ENCODE results near the gene BLVRA.
A peak's percentile ranks its signal among the peaks of the same experiment; 100 is the strongest.
"Not testable (repeated sequence)": the region's sequence is repeated elsewhere in the genome, so short reads cannot be mapped to it uniquely, and the experiment has no call there.

Gene BLVRA

DNA sequence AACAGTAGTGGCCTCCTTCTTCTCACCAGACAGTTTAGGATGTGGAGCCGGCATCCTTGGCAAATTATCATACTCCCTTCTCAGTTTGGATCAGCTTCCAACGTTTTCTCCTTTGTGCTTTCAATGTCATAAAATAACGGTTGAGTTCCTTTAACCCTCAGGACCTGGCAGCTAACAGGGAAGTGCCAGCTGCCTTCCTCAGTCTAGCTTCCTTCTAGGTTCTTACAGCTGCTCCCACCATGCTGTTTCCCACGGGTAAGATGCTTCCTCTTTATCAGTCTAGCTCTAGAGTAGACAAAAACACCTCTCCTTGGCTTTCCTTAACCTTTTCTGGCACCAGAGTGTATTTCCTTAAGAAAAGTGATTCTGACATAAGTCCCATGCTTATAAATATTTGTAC, 33.2 kb downstream of the BLVRA start:
- no peak for DNase-seq (ENCODE audit: low read depth)
- TF ChIP-seq, protein P1, sequence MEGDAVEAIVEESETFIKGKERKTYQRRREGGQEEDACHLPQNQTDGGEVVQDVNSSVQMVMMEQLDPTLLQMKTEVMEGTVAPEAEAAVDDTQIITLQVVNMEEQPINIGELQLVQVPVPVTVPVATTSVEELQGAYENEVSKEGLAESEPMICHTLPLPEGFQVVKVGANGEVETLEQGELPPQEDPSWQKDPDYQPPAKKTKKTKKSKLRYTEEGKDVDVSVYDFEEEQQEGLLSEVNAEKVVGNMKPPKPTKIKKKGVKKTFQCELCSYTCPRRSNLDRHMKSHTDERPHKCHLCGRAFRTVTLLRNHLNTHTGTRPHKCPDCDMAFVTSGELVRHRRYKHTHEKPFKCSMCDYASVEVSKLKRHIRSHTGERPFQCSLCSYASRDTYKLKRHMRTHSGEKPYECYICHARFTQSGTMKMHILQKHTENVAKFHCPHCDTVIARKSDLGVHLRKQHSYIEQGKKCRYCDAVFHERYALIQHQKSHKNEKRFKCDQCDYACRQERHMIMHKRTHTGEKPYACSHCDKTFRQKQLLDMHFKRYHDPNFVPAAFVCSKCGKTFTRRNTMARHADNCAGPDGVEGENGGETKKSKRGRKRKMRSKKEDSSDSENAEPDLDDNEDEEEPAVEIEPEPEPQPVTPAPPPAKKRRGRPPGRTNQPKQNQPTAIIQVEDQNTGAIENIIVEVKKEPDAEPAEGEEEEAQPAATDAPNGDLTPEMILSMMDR (conservative IDR thresholded peaks at IDR 0.05; ENCODE audit: low read depth, low read length): no peak

DNA sequence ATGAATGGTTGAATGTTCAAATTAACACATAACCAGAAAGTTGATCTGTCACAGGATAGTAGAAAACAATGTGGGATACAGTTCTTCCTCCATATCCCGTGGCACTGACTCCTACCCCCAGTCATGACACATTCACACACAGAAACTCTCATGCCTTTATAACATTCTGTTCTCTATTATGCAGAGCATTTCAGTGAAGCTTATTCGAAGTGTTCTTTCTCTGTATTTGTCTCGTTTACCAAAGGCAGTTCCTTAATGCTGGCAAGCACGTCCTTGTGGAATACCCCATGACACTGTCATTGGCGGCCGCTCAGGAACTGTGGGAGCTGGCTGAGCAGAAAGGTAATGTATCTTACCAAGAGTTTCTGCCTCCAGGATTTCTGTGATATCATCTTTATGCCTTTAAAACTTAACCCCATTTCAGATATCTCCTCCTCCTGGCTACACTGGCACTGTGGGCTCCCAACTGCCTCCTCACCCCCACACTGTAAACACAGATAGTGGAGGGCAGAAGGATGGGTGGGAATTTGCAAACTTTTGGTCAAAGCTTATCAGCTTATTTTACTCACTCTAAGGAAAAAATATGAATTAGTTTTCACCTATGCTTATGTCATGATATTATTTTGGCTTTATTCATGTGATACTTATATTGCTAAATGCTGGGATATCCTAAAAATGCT, 34.1 kb downstream of the BLVRA start:
- no peak overlapping the region for H3K4me3 ChIP-seq (ENCODE audit: low read depth, low read length)
- TF ChIP-seq, protein P1 (conservative IDR thresholded peaks at IDR 0.05; ENCODE audit: low read depth, low read length): no peak
- DNase-seq (ENCODE audit: low read depth): no peak

More for the DNA sequence above, 33.2 kb downstream of the BLVRA start:
- no peak overlapping the region for H3K4me3 ChIP-seq (ENCODE audit: low read depth, low read length)

DNA sequence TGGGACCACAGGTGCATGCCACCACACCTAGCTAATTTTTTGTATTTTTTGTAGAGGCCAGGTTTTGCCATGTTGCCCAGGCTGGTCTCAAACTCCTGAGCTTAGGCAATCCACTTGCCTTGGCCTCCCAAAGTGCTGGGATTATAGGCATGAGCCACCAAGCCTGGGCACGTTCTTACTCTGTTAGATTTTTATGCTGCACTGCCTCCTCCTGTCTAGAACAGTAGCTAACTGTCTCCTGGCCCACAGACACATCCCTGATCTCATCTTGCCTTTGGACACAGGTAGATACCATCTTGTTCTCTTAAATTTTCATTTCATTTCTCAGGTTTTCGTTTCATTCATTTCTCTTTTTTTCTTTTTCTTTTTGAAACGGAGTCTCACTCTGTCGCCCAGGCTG, 41.1 kb downstream of the BLVRA start:
- TF ChIP-seq, protein P1 (conservative IDR thresholded peaks at IDR 0.05; ENCODE audit: low read depth, low read length): peak; percentile 27
- peak; percentile 19 for DNase-seq (ENCODE audit: low read depth)
- H3K4me3 ChIP-seq (ENCODE audit: low read depth, low read length): no peak overlapping the region

DNA sequence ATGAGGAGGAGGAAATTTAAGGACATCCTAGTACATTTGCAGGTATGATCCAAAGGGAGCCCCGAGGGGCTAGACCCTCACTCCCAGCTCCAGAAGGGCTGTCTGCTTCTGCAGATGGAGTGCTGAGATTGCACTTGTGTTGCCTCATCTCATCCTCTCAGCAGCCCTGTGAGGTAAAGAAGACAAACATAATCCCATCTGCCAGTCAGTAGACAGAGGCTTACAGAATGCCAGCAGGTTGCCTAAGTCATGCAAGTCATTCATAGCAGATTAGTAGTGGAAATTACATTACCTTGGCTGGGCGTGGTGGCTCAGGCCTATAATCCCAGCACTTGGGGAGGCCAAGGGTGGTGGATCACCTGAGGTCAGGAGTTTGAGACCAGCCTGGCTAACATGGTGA, 45.4 kb downstream of the BLVRA start:
- no peak for DNase-seq (ENCODE audit: low read depth)
- H3K4me3 ChIP-seq (ENCODE audit: low read depth, low read length): no peak overlapping the region
- TF ChIP-seq, protein P1 (conservative IDR thresholded peaks at IDR 0.05; ENCODE audit: low read depth, low read length): no peak

DNA sequence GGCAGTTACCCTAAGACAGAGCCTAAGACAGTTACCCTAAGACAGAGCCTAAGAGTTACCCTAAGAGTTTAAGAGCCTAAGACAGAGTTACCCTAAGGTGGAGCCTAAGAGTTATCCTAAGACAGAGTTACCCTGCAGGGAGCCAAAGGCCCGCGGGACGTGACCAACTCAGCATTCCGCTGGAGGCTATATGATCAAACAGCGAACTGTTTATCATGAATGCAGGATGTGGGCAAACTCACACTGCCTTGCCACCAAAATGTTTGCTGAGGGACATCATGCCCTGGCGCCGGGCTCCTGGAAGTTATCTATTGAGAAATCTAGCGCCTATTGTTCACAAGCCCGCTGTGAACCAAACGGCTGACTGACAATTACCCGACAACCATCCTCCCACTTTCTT, 49.9 kb downstream of the BLVRA start:
- H3K4me3 ChIP-seq (ENCODE audit: low read depth, low read length): no peak overlapping the region
- DNase-seq (ENCODE audit: low read depth): no peak
- TF ChIP-seq, protein P1 (conservative IDR thresholded peaks at IDR 0.05; ENCODE audit: low read depth, low read length): no peak

DNA sequence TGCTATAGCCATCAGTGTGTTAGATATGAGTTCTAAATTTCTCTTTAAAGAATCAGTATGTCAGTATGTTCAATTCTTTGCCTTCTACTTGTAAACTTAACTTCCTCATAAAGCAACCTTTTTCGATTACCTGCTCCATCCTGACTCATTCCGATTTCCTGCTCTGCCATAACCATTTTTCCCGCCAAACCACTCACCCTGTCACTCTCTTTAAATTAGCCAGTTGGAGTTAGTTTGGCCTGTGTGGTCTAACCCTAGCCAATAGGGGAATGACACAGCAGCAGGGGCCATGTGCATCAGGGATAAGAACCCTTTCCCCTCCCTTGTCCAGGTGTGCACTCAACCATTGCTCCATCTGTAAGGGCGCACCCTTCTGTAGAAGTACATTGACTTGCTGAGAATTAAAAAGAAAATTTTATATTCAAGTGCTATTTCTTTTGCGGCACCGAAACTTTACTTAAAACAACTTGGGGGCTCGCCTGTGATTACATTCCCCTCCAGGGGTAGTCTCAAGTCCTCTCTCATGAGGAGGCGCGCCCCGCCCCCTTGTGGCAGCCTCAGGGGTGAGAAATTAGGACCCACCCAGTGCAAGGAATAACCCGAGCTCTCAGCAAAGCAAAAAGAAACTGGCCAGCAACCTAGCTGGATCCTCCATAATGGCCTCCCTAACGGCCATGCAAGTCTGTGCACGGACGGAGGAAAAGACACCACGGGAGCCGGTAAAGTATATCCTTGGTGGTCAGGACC, 51.9 kb downstream of the BLVRA start:
- peak; percentile 34 for DNase-seq (ENCODE audit: low read depth)
- TF ChIP-seq, protein P1 (conservative IDR thresholded peaks at IDR 0.05; ENCODE audit: low read depth, low read length): peak; percentile 46
- not testable (repeated sequence) for H3K4me3 ChIP-seq (ENCODE audit: low read depth, low read length)
